ENCODE results near the gene DPYSL5.

- no peak for TF ChIP-seq CTCF (IDR thresholded peaks at IDR 0.05)
- no peak for TF ChIP-seq POLR2A (IDR thresholded peaks at IDR 0.05; ENCODE audit: low read depth)
These were observed 11.7 kb downstream of the DPYSL5 start for GRCh38 chr2:26859622-26860021.
